GM12873 (cell line): Measurements from ENCODE around the gene RAB2B.

ENCODE experiments used
- CTCF ChIP-seq: IDR thresholded peaks from 2 replicates; pipeline ENCODE4 v1.5.1; 2012; ENCODE audit warnings: low read depth, mild to moderate bottlenecking, moderate library complexity, low read length, control low read depth; ENCODE audit not compliant: insufficient read depth; ENCODE audit errors: missing control alignments

Gene RAB2B

GRCh38 chr14:21520767-21521166 is 44.0 kb upstream of the RAB2B start:
- TF ChIP-seq CTCF, result no peak

- no peak for TF ChIP-seq CTCF
Observed at GRCh38 chr14:21518725-21519124, 42.0 kb upstream of the RAB2B start.

GRCh38 chr14:21514341-21514740 is 37.6 kb upstream of the RAB2B start:
- no peak for TF ChIP-seq CTCF

GRCh38 chr14:21510735-21511657 is 34.2 kb upstream of the RAB2B start, which contains the start of gene METTL3:
Gene METTL3 (minus strand): TSS chr14:21511340. CDS start chr14:21511223, 117 bp downstream.
- TF ChIP-seq CTCF, result no peak

GRCh38 chr14:21509432-21510143 is 32.8 kb upstream of the RAB2B start:
- no peak for TF ChIP-seq CTCF

- TF ChIP-seq CTCF, result no peak
Observed at GRCh38 chr14:21506557-21506956, 29.8 kb upstream of the RAB2B start.

- TF ChIP-seq CTCF, result no peak
Observed at GRCh38 chr14:21505012-21505553, 28.3 kb upstream of the RAB2B start.
